Measurements from ENCODE around the gene PLET1.

The PLET1 gene

GRCh38 chr11:112228706-112229105 lies 32.0 kb downstream of the PLET1 start:
- Histone ChIP-seq H3K27ac (ENCODE audit: low read depth, low read length) (no peak overlapping the region), H3K9me3 (ENCODE audit: control insufficient read depth in 1 of 2, low read length in 2 of 2) (no peaks in the 10 kb centered on the region), H3K27me3 (ENCODE audit: control insufficient read depth in 1 of 2, insufficient read depth in 2 of 2, low read length in 2 of 2) (no peaks in the 10 kb centered on the region), H3K36me3 (ENCODE audit: control insufficient read depth in 1 of 2, insufficient read depth in 2 of 2, low read length in 2 of 2) (peaks cover 11 to 23% of the 10 kb centered on the region in 2 donors), H3K4me1 (ENCODE audit: control insufficient read depth in 1 of 2, insufficient read depth in 2 of 2, low read length in 2 of 2) (peaks cover 9 to 11% of the 10 kb centered on the region in 2 donors), H3K4me3 (ENCODE audit: low read depth in 1 of 2, low read length in 2 of 2) (no peak overlapping the region), H3K9ac (ENCODE audit: low read depth in 1 of 2, low read length in 2 of 2) (no peak overlapping the region)

GRCh38 chr11:112227471-112227870 lies 33.2 kb downstream of the PLET1 start:
- Histone ChIP-seq H3K9ac (ENCODE audit: low read depth in 1 of 2, low read length in 2 of 2) (peak overlapping the region; percentile 92 to 95), H3K4me3 (ENCODE audit: low read depth in 1 of 2, low read length in 2 of 2) (peak overlapping the region; percentile 88 to 94), H3K36me3 (ENCODE audit: control insufficient read depth in 1 of 2, insufficient read depth in 2 of 2, low read length in 2 of 2) (peaks cover 8 to 19% of the 10 kb centered on the region in 2 donors), H3K27me3 (ENCODE audit: control insufficient read depth in 1 of 2, insufficient read depth in 2 of 2, low read length in 2 of 2) (no peaks in the 10 kb centered on the region), H3K27ac (ENCODE audit: low read depth, low read length) (no peak overlapping the region), H3K4me1 (ENCODE audit: control insufficient read depth in 1 of 2, insufficient read depth in 2 of 2, low read length in 2 of 2) (peaks cover 9 to 11% of the 10 kb centered on the region in 2 donors), H3K9me3 (ENCODE audit: control insufficient read depth in 1 of 2, low read length in 2 of 2) (no peaks in the 10 kb centered on the region)

DNA sequence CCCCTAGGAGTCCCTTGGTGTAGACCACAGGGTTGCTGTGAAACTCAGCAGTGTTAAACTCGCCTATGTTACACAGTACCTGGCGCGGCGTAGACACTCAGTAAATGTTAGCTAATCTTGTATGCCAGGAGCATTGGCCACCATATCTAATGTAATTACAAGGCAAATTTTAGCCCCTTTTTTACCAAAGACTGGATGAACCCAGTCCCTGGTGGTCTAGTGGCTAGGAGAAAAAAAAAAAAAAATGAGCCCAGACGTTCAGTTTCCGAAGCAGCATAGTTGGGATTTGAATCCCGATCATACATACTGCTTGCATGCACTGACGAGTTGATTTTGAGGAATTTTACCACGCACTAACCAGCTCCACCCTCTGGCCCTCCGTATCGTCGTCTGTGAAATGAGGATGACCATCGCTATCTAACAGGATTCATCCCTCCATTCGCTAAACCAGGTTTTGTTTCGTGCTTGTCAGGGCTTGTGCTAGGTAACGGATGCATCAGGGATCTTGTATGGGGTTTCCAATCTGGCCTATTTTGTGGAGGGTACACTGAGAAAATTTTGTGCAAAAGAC lies 33.7 kb downstream of the PLET1 start:
- H3K9ac ChIP-seq (ENCODE audit: low read depth in 1 of 2, low read length in 2 of 2): peak overlapping the region; percentile 92 to 95
- peak overlapping the region; percentile 98 for H3K27ac ChIP-seq (ENCODE audit: low read depth, low read length)
- no peaks in the 10 kb centered on the region for H3K27me3 ChIP-seq (ENCODE audit: control insufficient read depth in 1 of 2, insufficient read depth in 2 of 2, low read length in 2 of 2)
- H3K4me1 ChIP-seq (ENCODE audit: control insufficient read depth in 1 of 2, insufficient read depth in 2 of 2, low read length in 2 of 2): peaks cover 9 to 11% of the 10 kb centered on the region in 2 donors
- H3K4me3 ChIP-seq (ENCODE audit: low read depth in 1 of 2, low read length in 2 of 2): peak overlapping the region; percentile 88 to 94
- H3K36me3 ChIP-seq (ENCODE audit: control insufficient read depth in 1 of 2, insufficient read depth in 2 of 2, low read length in 2 of 2): peaks cover 8 to 19% of the 10 kb centered on the region in 2 donors
- H3K9me3 ChIP-seq (ENCODE audit: control insufficient read depth in 1 of 2, low read length in 2 of 2): no peaks in the 10 kb centered on the region

DNA sequence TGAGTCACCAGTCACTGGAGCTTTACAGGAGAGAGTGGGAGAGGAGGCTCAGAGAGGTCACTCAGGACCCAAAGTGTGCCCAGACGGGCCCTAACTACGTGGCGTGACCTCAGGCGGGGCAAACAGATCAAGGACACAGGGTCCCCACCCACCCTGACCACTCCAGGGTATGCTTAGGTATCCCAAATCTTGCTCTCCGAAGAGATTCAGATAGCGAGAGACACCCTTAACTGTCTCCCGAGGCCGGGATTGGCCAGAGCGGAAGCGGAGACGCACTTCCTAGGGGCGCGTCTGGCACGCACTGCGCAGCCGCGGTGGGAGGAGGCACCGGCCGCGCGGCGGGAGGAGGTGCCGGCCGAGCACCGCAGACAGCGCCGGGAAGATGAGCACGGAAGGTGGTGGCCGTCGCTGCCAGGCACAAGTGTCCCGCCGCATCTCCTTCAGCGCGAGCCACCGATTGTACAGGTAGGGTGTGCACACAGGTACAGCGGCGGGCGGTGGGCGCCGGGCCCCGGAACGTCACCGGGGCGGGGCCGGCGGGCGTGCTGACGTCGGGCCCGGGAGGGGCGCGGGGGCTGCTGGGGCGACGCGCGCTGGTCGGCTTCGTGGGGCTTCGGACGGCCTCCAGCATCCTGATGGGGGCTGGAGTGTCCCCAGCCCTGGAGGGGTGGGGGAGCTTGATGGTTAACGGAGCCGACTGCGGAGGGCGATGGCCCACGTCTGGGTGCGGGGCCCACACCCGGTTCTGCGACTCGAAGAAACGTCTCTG lies 34.4 kb downstream of the PLET1 start, which contains the start of gene PTS:
TSS of gene PTS (plus strand) at position 367 of the 769 bp plus-strand sequence. CDS start at position 383, 16 bp downstream.
- no peaks in the 10 kb centered on the region for H3K9me3 ChIP-seq (ENCODE audit: control insufficient read depth in 1 of 2, low read length in 2 of 2)
- H3K27me3 ChIP-seq (ENCODE audit: control insufficient read depth in 1 of 2, insufficient read depth in 2 of 2, low read length in 2 of 2): no peaks in the 10 kb centered on the region
- H3K4me1 ChIP-seq (ENCODE audit: control insufficient read depth in 1 of 2, insufficient read depth in 2 of 2, low read length in 2 of 2): peaks cover 9 to 11% of the 10 kb centered on the region in 2 donors

DNA sequence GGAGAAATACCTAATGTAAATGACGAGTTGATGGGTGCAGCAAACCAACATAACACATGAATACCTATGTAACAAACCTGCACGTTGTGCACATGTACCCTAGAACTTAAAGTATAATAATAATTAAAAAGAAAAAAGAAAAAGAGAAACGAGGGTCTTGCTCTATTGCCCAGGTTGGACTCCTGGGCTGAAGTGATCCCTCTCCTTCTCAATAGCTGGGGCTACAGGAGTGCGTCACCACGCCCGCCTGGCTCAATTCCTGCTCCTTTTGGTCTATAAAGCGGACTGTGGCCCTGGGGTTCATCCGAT lies 35.0 kb downstream of the PLET1 start:
- H3K4me1 ChIP-seq (ENCODE audit: control insufficient read depth in 1 of 2, insufficient read depth in 2 of 2, low read length in 2 of 2): peaks cover 9 to 11% of the 10 kb centered on the region in 2 donors
- peaks cover 3 to 12% of the 10 kb centered on the region in 2 donors for H3K36me3 ChIP-seq (ENCODE audit: control insufficient read depth in 1 of 2, insufficient read depth in 2 of 2, low read length in 2 of 2)
- no peaks in the 10 kb centered on the region for H3K9me3 ChIP-seq (ENCODE audit: control insufficient read depth in 1 of 2, low read length in 2 of 2)
- no peaks in the 10 kb centered on the region for H3K27me3 ChIP-seq (ENCODE audit: control insufficient read depth in 1 of 2, insufficient read depth in 2 of 2, low read length in 2 of 2)
- peak overlapping the region; percentile 92 to 95 for H3K9ac ChIP-seq (ENCODE audit: low read depth in 1 of 2, low read length in 2 of 2)
- peak overlapping the region; percentile 88 to 94 for H3K4me3 ChIP-seq (ENCODE audit: low read depth in 1 of 2, low read length in 2 of 2)
- H3K27ac ChIP-seq (ENCODE audit: low read depth, low read length): peak overlapping the region; percentile 98

More for the DNA sequence above, 34.4 kb downstream of the PLET1 start, which contains the start of gene PTS:
- Histone ChIP-seq H3K9ac (ENCODE audit: low read depth in 1 of 2, low read length in 2 of 2) (peak within 1 kb of the TSS; percentile 92 to 95), H3K36me3 (ENCODE audit: control insufficient read depth in 1 of 2, insufficient read depth in 2 of 2, low read length in 2 of 2) (peaks cover 8 to 17% of the 10 kb centered on the region in 2 donors), H3K27ac (ENCODE audit: low read depth, low read length) (peak within 1 kb of the TSS; percentile 98), H3K4me3 (ENCODE audit: low read depth in 1 of 2, low read length in 2 of 2) (peak within 1 kb of the TSS; percentile 88 to 94)

GRCh38 chr11:112223754-112224532 lies 36.7 kb downstream of the PLET1 start:
- no peak overlapping the region for H3K9ac ChIP-seq (ENCODE audit: low read depth in 1 of 2, low read length in 2 of 2)
- H3K36me3 ChIP-seq (ENCODE audit: control insufficient read depth in 1 of 2, insufficient read depth in 2 of 2, low read length in 2 of 2): no peaks in the 10 kb centered on the region
- H3K9me3 ChIP-seq (ENCODE audit: control insufficient read depth in 1 of 2, low read length in 2 of 2): no peaks in the 10 kb centered on the region
- no peak overlapping the region for H3K27ac ChIP-seq (ENCODE audit: low read depth, low read length)
- no peak overlapping the region for H3K4me3 ChIP-seq (ENCODE audit: low read depth in 1 of 2, low read length in 2 of 2)
- H3K4me1 ChIP-seq (ENCODE audit: control insufficient read depth in 1 of 2, insufficient read depth in 2 of 2, low read length in 2 of 2): peaks cover 9 to 11% of the 10 kb centered on the region in 2 donors
- no peaks in the 10 kb centered on the region for H3K27me3 ChIP-seq (ENCODE audit: control insufficient read depth in 1 of 2, insufficient read depth in 2 of 2, low read length in 2 of 2)

GRCh38 chr11:112223121-112223520 lies 37.5 kb downstream of the PLET1 start:
- Histone ChIP-seq H3K4me1 (ENCODE audit: control insufficient read depth in 1 of 2, insufficient read depth in 2 of 2, low read length in 2 of 2) (peaks cover 9 to 11% of the 10 kb centered on the region in 2 donors), H3K27me3 (ENCODE audit: control insufficient read depth in 1 of 2, insufficient read depth in 2 of 2, low read length in 2 of 2) (no peaks in the 10 kb centered on the region), H3K4me3 (ENCODE audit: low read depth in 1 of 2, low read length in 2 of 2) (no peak overlapping the region), H3K27ac (ENCODE audit: low read depth, low read length) (no peak overlapping the region), H3K9me3 (ENCODE audit: control insufficient read depth in 1 of 2, low read length in 2 of 2) (no peaks in the 10 kb centered on the region), H3K9ac (ENCODE audit: low read depth in 1 of 2, low read length in 2 of 2) (no peak overlapping the region), H3K36me3 (ENCODE audit: control insufficient read depth in 1 of 2, insufficient read depth in 2 of 2, low read length in 2 of 2) (no peaks in the 10 kb centered on the region)

GRCh38 chr11:112222303-112222702 lies 38.4 kb downstream of the PLET1 start:
- H3K9me3 ChIP-seq (ENCODE audit: control insufficient read depth in 1 of 2, low read length in 2 of 2): no peaks in the 10 kb centered on the region
- H3K27me3 ChIP-seq (ENCODE audit: control insufficient read depth in 1 of 2, insufficient read depth in 2 of 2, low read length in 2 of 2): no peaks in the 10 kb centered on the region
- H3K27ac ChIP-seq (ENCODE audit: low read depth, low read length): no peak overlapping the region
- no peaks in the 10 kb centered on the region for H3K36me3 ChIP-seq (ENCODE audit: control insufficient read depth in 1 of 2, insufficient read depth in 2 of 2, low read length in 2 of 2)
- H3K4me1 ChIP-seq (ENCODE audit: control insufficient read depth in 1 of 2, insufficient read depth in 2 of 2, low read length in 2 of 2): peaks cover 3 to 6% of the 10 kb centered on the region in 2 donors
- no peak overlapping the region for H3K4me3 ChIP-seq (ENCODE audit: low read depth in 1 of 2, low read length in 2 of 2)
- no peak overlapping the region for H3K9ac ChIP-seq (ENCODE audit: low read depth in 1 of 2, low read length in 2 of 2)

- Histone ChIP-seq H3K9me3 (ENCODE audit: control insufficient read depth in 1 of 2, low read length in 2 of 2) (no peaks in the 10 kb centered on the region), H3K27ac (ENCODE audit: low read depth, low read length) (no peak overlapping the region), H3K27me3 (ENCODE audit: control insufficient read depth in 1 of 2, insufficient read depth in 2 of 2, low read length in 2 of 2) (no peaks in the 10 kb centered on the region), H3K4me1 (ENCODE audit: control insufficient read depth in 1 of 2, insufficient read depth in 2 of 2, low read length in 2 of 2) (no peaks in the 10 kb centered on the region), H3K36me3 (ENCODE audit: control insufficient read depth in 1 of 2, insufficient read depth in 2 of 2, low read length in 2 of 2) (no peaks in the 10 kb centered on the region), H3K9ac (ENCODE audit: low read depth in 1 of 2, low read length in 2 of 2) (no peak overlapping the region), H3K4me3 (ENCODE audit: low read depth in 1 of 2, low read length in 2 of 2) (no peak overlapping the region)
These were observed 39.3 kb downstream of the PLET1 start for GRCh38 chr11:112221274-112221835.

Data from duodenal mucosa (tissue), 2 donors.